Muscle layer of duodenum (tissue), 2 donors: ENCODE data around the gene PRKRIP1.
"Not testable (repeated sequence)": the region's sequence is repeated elsewhere in the genome, so short reads cannot be mapped to it uniquely, and the experiment has no call there.

ENCODE experiments used
- H3K27ac ChIP-seq: one replicate; pipeline ENCODE4 v1.7.0; 2013; ENCODE audit warnings: mild to moderate bottlenecking, low read length
- H3K27me3 ChIP-seq: one replicate; pipeline ENCODE4 v1.7.0; 2013; ENCODE audit warnings: low read depth, mild to moderate bottlenecking, control low read depth, low read length
- H3K36me3 ChIP-seq, 2 donors: one replicate each; pipeline ENCODE4 v1.7.0; 2013; ENCODE audit warnings: low read length in 2 of 2, control low read depth in 1 of 2, mild to moderate bottlenecking in 1 of 2; ENCODE audit not compliant: insufficient read depth in 2 of 2, control insufficient read depth in 1 of 2
- H3K4me1 ChIP-seq, 2 donors: one replicate each; pipeline ENCODE4 v1.7.0; 2013; ENCODE audit warnings: low read length in 2 of 2, mild to moderate bottlenecking in 2 of 2, control low read depth in 1 of 2, moderate library complexity in 1 of 2; ENCODE audit not compliant: insufficient read depth in 2 of 2, control insufficient read depth in 1 of 2
- H3K4me3 ChIP-seq, 2 donors: one replicate each; pipeline ENCODE4 v1.7.0; 2013; ENCODE audit warnings: low read length in 2 of 2, low read depth in 1 of 2, mild to moderate bottlenecking in 1 of 2
- H3K9me3 ChIP-seq, 2 donors: one replicate each; pipeline ENCODE4 v1.7.0; 2013; ENCODE audit warnings: low read length in 2 of 2, control low read depth in 1 of 2, mild to moderate bottlenecking in 1 of 2; ENCODE audit not compliant: control insufficient read depth in 1 of 2
- donor health status: healthy.

The PRKRIP1 gene

GRCh38 chr7:102404862-102405188 lies 8.7 kb downstream of the PRKRIP1 start:
- not testable (repeated sequence) for H3K27ac ChIP-seq, H3K4me1 ChIP-seq, H3K4me3 ChIP-seq, H3K9me3 ChIP-seq, H3K27me3 ChIP-seq
- H3K36me3 ChIP-seq = peaks cover 30 to 74% of the 10 kb centered on the region in 2 donors

- H3K9me3 ChIP-seq = no peaks in the 10 kb centered on the region
- no peak overlapping the region for H3K4me3 ChIP-seq
- peaks cover 36 to 67% of the 10 kb centered on the region in 2 donors for H3K36me3 ChIP-seq
- H3K4me1 ChIP-seq = peaks cover 0 to 14% of the 10 kb centered on the region in 2 donors
- H3K27me3 ChIP-seq = no peaks in the 10 kb centered on the region
- H3K27ac ChIP-seq = no peak overlapping the region
Observed at GRCh38 chr7:102407910-102408309, 11.7 kb downstream of the PRKRIP1 start.

- H3K27ac ChIP-seq, H3K4me3 ChIP-seq, H3K9me3 ChIP-seq, H3K27me3 ChIP-seq: not testable (repeated sequence)
- peaks cover 0 to 16% of the 10 kb centered on the region in 2 donors for H3K4me1 ChIP-seq
- peaks cover 36 to 61% of the 10 kb centered on the region in 2 donors for H3K36me3 ChIP-seq
Observed at GRCh38 chr7:102408530-102408929, 12.4 kb downstream of the PRKRIP1 start.

GRCh38 chr7:102409340-102409739 lies 13.2 kb downstream of the PRKRIP1 start:
- H3K36me3 ChIP-seq = peaks cover 36 to 61% of the 10 kb centered on the region in 2 donors
- peaks cover 0 to 10% of the 10 kb centered on the region in 2 donors for H3K4me1 ChIP-seq
- no peak overlapping the region for H3K27ac ChIP-seq
- H3K9me3 ChIP-seq = no peaks in the 10 kb centered on the region
- H3K4me3 ChIP-seq = no peak overlapping the region
- H3K27me3 ChIP-seq = no peaks in the 10 kb centered on the region

GRCh38 chr7:102410123-102410522 lies 14.0 kb downstream of the PRKRIP1 start:
- Histone ChIP-seq H3K4me3 (no peak overlapping the region), H3K36me3 (peaks cover 35 to 61% of the 10 kb centered on the region in 2 donors), H3K27ac (no peak overlapping the region), H3K27me3 (no peaks in the 10 kb centered on the region), H3K9me3 (no peaks in the 10 kb centered on the region), H3K4me1 (peaks cover 0 to 10% of the 10 kb centered on the region in 2 donors)

GRCh38 chr7:102410918-102411317 lies 14.8 kb downstream of the PRKRIP1 start:
- Histone ChIP-seq H3K4me1 (peaks cover 0 to 10% of the 10 kb centered on the region in 2 donors), H3K27me3 (no peaks in the 10 kb centered on the region), H3K27ac (no peak overlapping the region), H3K9me3 (no peaks in the 10 kb centered on the region), H3K36me3 (peaks cover 31 to 62% of the 10 kb centered on the region in 2 donors), H3K4me3 (no peak overlapping the region)

- no peaks in the 10 kb centered on the region for H3K9me3 ChIP-seq
- no peak overlapping the region for H3K27ac ChIP-seq
- peaks cover 35 to 56% of the 10 kb centered on the region in 2 donors for H3K36me3 ChIP-seq
- H3K27me3 ChIP-seq = no peaks in the 10 kb centered on the region
- no peak overlapping the region for H3K4me3 ChIP-seq
- peaks cover 0 to 10% of the 10 kb centered on the region in 2 donors for H3K4me1 ChIP-seq
Observed at GRCh38 chr7:102412548-102412947, 16.4 kb downstream of the PRKRIP1 start.

- Histone ChIP-seq H3K27ac (no peak overlapping the region), H3K9me3 (no peaks in the 10 kb centered on the region), H3K4me3 (no peak overlapping the region), H3K27me3 (no peaks in the 10 kb centered on the region), H3K4me1 (peaks cover 0 to 10% of the 10 kb centered on the region in 2 donors), H3K36me3 (peaks cover 29 to 51% of the 10 kb centered on the region in 2 donors)
Observed at GRCh38 chr7:102413091-102413490, 16.9 kb downstream of the PRKRIP1 start.

- H3K4me1 ChIP-seq = peaks cover 0 to 10% of the 10 kb centered on the region in 2 donors
- H3K4me3 ChIP-seq = no peak overlapping the region
- no peaks in the 10 kb centered on the region for H3K27me3 ChIP-seq
- no peaks in the 10 kb centered on the region for H3K9me3 ChIP-seq
- H3K36me3 ChIP-seq = peaks cover 28 to 51% of the 10 kb centered on the region in 2 donors
- H3K27ac ChIP-seq = no peak overlapping the region
Observed at GRCh38 chr7:102413611-102414010, 17.4 kb downstream of the PRKRIP1 start.

- Histone ChIP-seq H3K4me3 (no peak overlapping the region), H3K27me3 (no peaks in the 10 kb centered on the region), H3K27ac (no peak overlapping the region), H3K36me3 (peaks cover 28 to 41% of the 10 kb centered on the region in 2 donors), H3K9me3 (no peaks in the 10 kb centered on the region), H3K4me1 (peaks cover 0 to 10% of the 10 kb centered on the region in 2 donors)
Observed at GRCh38 chr7:102415685-102416225, 19.6 kb downstream of the PRKRIP1 start.

GRCh38 chr7:102416406-102416805 lies 20.2 kb downstream of the PRKRIP1 start:
- Histone ChIP-seq H3K4me1 (peaks cover 0 to 10% of the 10 kb centered on the region in 2 donors), H3K27me3 (no peaks in the 10 kb centered on the region), H3K27ac (no peak overlapping the region), H3K4me3 (no peak overlapping the region), H3K36me3 (peaks cover 31 to 34% of the 10 kb centered on the region in 2 donors), H3K9me3 (no peaks in the 10 kb centered on the region)

GRCh38 chr7:102417105-102417504 lies 20.9 kb downstream of the PRKRIP1 start:
- Histone ChIP-seq H3K27me3 (no peaks in the 10 kb centered on the region), H3K4me3 (no peak overlapping the region), H3K36me3 (peaks cover 31 to 37% of the 10 kb centered on the region in 2 donors), H3K27ac (no peak overlapping the region), H3K9me3 (no peaks in the 10 kb centered on the region), H3K4me1 (peaks cover 0 to 10% of the 10 kb centered on the region in 2 donors)
